ENCODE results near the gene DPH7.
A peak's percentile ranks its signal among the peaks of the same experiment; 100 is the strongest.
"Not testable (repeated sequence)": the region's sequence is repeated elsewhere in the genome, so short reads cannot be mapped to it uniquely, and the experiment has no call there.

DPH7 gene

GRCh38 chr9:137545123-137545522 lies 33.6 kb downstream of the DPH7 start:
- no peak for DNase-seq (ENCODE audit: low spot score)

GRCh38 chr9:137544176-137544760 lies 34.5 kb downstream of the DPH7 start:
- no peak for DNase-seq (ENCODE audit: low spot score)

- DNase-seq (ENCODE audit: low spot score), result no peak
Measured at GRCh38 chr9:137543237-137543963, 35.3 kb downstream of the DPH7 start.

- no peak for DNase-seq (ENCODE audit: low spot score)
Measured at GRCh38 chr9:137542486-137542885, 36.2 kb downstream of the DPH7 start.

- DNase-seq (ENCODE audit: low spot score), result no peak
Measured at GRCh38 chr9:137540536-137540935, 38.2 kb downstream of the DPH7 start.

GRCh38 chr9:137538058-137538457 lies 40.7 kb downstream of the DPH7 start:
- no peak for DNase-seq (ENCODE audit: low spot score)

GRCh38 chr9:137536594-137537131 lies 42.1 kb downstream of the DPH7 start:
- not testable (repeated sequence) for DNase-seq (ENCODE audit: low spot score)

- no peak for DNase-seq (ENCODE audit: low spot score)
Measured at GRCh38 chr9:137535120-137535428, 43.7 kb downstream of the DPH7 start.

GRCh38 chr9:137534256-137535119 lies 44.2 kb downstream of the DPH7 start:
- peak; percentile 25 for DNase-seq (ENCODE audit: low spot score)

- not testable (repeated sequence) for DNase-seq (ENCODE audit: low spot score)
Measured at GRCh38 chr9:137532891-137533468, 45.7 kb downstream of the DPH7 start.

GRCh38 chr9:137531099-137531765 lies 47.5 kb downstream of the DPH7 start:
- DNase-seq (ENCODE audit: low spot score), result no peak

GRCh38 chr9:137530331-137530730 lies 48.4 kb downstream of the DPH7 start:
- no peak for DNase-seq (ENCODE audit: low spot score)

GRCh38 chr9:137524981-137525317 lies 53.8 kb downstream of the DPH7 start:
- DNase-seq (ENCODE audit: low spot score), result no peak

GRCh38 chr9:137524161-137524980 lies 54.4 kb downstream of the DPH7 start:
- DNase-seq (ENCODE audit: low spot score), result no peak

GRCh38 chr9:137522746-137523455 lies 55.8 kb downstream of the DPH7 start:
- DNase-seq (ENCODE audit: low spot score), result no peak

- DNase-seq (ENCODE audit: low spot score), result no peak
Measured at GRCh38 chr9:137521405-137521985, 57.2 kb downstream of the DPH7 start.

GRCh38 chr9:137520614-137521404 lies 57.9 kb downstream of the DPH7 start:
- DNase-seq (ENCODE audit: low spot score), result no peak

GRCh38 chr9:137519553-137519952 lies 59.2 kb downstream of the DPH7 start:
- DNase-seq (ENCODE audit: low spot score), result no peak
